ENCODE results near the gene KCNJ5. TPM values are rescaled to one million over a fixed set of nuclear protein-coding genes. Genes with fewer than 3 reads are reported as not detected.

Gene KCNJ5
- polyA plus RNA-seq, 1 donor (not counting 4 experiments of a cell fraction or from before 2014, with no cell fraction given) = 0.59 TPM

- no peaks in the 10 kb centered on the region for H3K4me1 ChIP-seq (ENCODE audit: control insufficient read depth, extremely low read depth, insufficient read depth, low read length)
- H2AFZ ChIP-seq (ENCODE audit: control insufficient read depth, low read length) = no peak overlapping the region
- DNase-seq (ENCODE audit: low read depth, low spot score) (no peak), FAIRE-seq (no peak)
- H3K9me3 ChIP-seq (ENCODE audit: control insufficient read depth, low read depth, low read length) = no peaks in the 10 kb centered on the region
- no peak overlapping the region for H3K27ac ChIP-seq (ENCODE audit: control insufficient read depth, insufficient read depth, low read length)
- no peaks in the 10 kb centered on the region for H4K20me1 ChIP-seq (ENCODE audit: control insufficient read depth, extremely low read depth, insufficient read depth, low read length)
- H3K79me2 ChIP-seq (ENCODE audit: control insufficient read depth, insufficient read depth, low read length) = no peaks in the 10 kb centered on the region
- TF ChIP-seq CTCF (optimal IDR thresholded peaks at IDR 0.05 in 1 of 3, IDR thresholded peaks at IDR 0.05 in 1 of 3, conservative IDR thresholded peaks at IDR 0.05 in 1 of 3; ENCODE audit: extremely low read depth in 1 of 3, insufficient read depth in 2 of 3, low read length in 3 of 3) (no peak), EZH2 (IDR thresholded peaks at IDR 0.05; ENCODE audit: low read length) (no peak)
- H3K4me2 ChIP-seq (ENCODE audit: control insufficient read depth, extremely low read depth, insufficient read depth, low read depth, low read length) = no peak overlapping the region
- H3K4me3 ChIP-seq (ENCODE audit: control insufficient read depth in 2 of 3, extremely low read depth in 1 of 3, insufficient read depth in 2 of 3, low read depth in 1 of 3, low read length in 3 of 3) = no peak overlapping the region
- no peak overlapping the region for H3K9ac ChIP-seq (ENCODE audit: control insufficient read depth, extremely low read depth, insufficient read depth, low read length)
- H3K9me1 ChIP-seq (ENCODE audit: control insufficient read depth, extremely low read depth, insufficient read depth, low read length) = no peaks in the 10 kb centered on the region
- dilution Hi-C loops (cut with MboI; ENCODE audit: extremely low pct_ligation_motif_present, low sequenced_read_pairs) = no loop called here
- H3K36me3 ChIP-seq (ENCODE audit: control insufficient read depth in 2 of 2, extremely low read depth in 1 of 2, insufficient read depth in 2 of 2, low read length in 2 of 2) = no peaks in the 10 kb centered on the region
- H3K27me3 ChIP-seq (ENCODE audit: control insufficient read depth, extremely low read depth, insufficient read depth, low read length) = no peaks in the 10 kb centered on the region
Observed at GRCh38 chr11:128953151-128953550, 62.0 kb downstream of the KCNJ5 start.

- no peaks in the 10 kb centered on the region for H3K4me1 ChIP-seq (ENCODE audit: control insufficient read depth, extremely low read depth, insufficient read depth, low read length)
- FAIRE-seq (no peak), DNase-seq (ENCODE audit: low read depth, low spot score) (no peak)
- H3K9me3 ChIP-seq (ENCODE audit: control insufficient read depth, low read depth, low read length) = no peaks in the 10 kb centered on the region
- dilution Hi-C loops (cut with MboI; ENCODE audit: extremely low pct_ligation_motif_present, low sequenced_read_pairs) = no loop called here
- H4K20me1 ChIP-seq (ENCODE audit: control insufficient read depth, extremely low read depth, insufficient read depth, low read length) = no peaks in the 10 kb centered on the region
- no peaks in the 10 kb centered on the region for H3K79me2 ChIP-seq (ENCODE audit: control insufficient read depth, insufficient read depth, low read length)
- no peak overlapping the region for H3K4me3 ChIP-seq (ENCODE audit: control insufficient read depth in 2 of 3, extremely low read depth in 1 of 3, insufficient read depth in 2 of 3, low read depth in 1 of 3, low read length in 3 of 3)
- no peak overlapping the region for H3K27ac ChIP-seq (ENCODE audit: control insufficient read depth, insufficient read depth, low read length)
- H3K36me3 ChIP-seq (ENCODE audit: control insufficient read depth in 2 of 2, extremely low read depth in 1 of 2, insufficient read depth in 2 of 2, low read length in 2 of 2) = no peaks in the 10 kb centered on the region
- no peak overlapping the region for H3K4me2 ChIP-seq (ENCODE audit: control insufficient read depth, extremely low read depth, insufficient read depth, low read depth, low read length)
- H3K27me3 ChIP-seq (ENCODE audit: control insufficient read depth, extremely low read depth, insufficient read depth, low read length) = no peaks in the 10 kb centered on the region
- no peaks in the 10 kb centered on the region for H3K9me1 ChIP-seq (ENCODE audit: control insufficient read depth, extremely low read depth, insufficient read depth, low read length)
- no peak for TF ChIP-seq EZH2 (IDR thresholded peaks at IDR 0.05; ENCODE audit: low read length)
- no peak for TF ChIP-seq CTCF (optimal IDR thresholded peaks at IDR 0.05 in 1 of 3, IDR thresholded peaks at IDR 0.05 in 1 of 3, conservative IDR thresholded peaks at IDR 0.05 in 1 of 3; ENCODE audit: extremely low read depth in 1 of 3, insufficient read depth in 2 of 3, low read length in 3 of 3)
- H2AFZ ChIP-seq (ENCODE audit: control insufficient read depth, low read length) = no peak overlapping the region
- H3K9ac ChIP-seq (ENCODE audit: control insufficient read depth, extremely low read depth, insufficient read depth, low read length) = no peak overlapping the region
Observed at GRCh38 chr11:128955636-128956035, 64.5 kb downstream of the KCNJ5 start.
